HCT116 (cell line): ENCODE data around the gene MYDGF. TPM values are rescaled to one million over a fixed set of nuclear protein-coding genes. Genes with fewer than 3 reads are reported as not detected.

ENCODE experiments used
- ATAC-seq: fragments of 200-7000 bp; cut with Tn5 transposase; 2 replicates; pipeline ENCODE4 v1.9.1; 2020; ENCODE audit warnings: mild to moderate bottlenecking, moderate library complexity
- BruUV-seq: library from RNA; stranded (reverse); fragments of 400-500 nt; replicated peaks from 2 replicates; lab custom pipeline; 2021; lab: Mats Ljungman, UMichigan
- CTCF ChIA-PET: fragments of 300-600 bp; sonication (Branson Sonifier 250); formaldehyde crosslinking; loops from one replicate; lab custom pipeline; 2021; ENCODE audit warnings: antibody characterized with exemption; lab: Charles Lee
- POLR2A ChIA-PET: fragments of 300-600, 350-600 bp; sonication (Branson Sonifier 250); formaldehyde crosslinking; loops from one replicate; lab custom pipeline; 2021; ENCODE audit warnings: antibody characterized with exemption; lab: Charles Lee
- RAD21 ChIA-PET, 2 experiments: fragments of 300-600 bp; sonication (Branson Sonifier 250); formaldehyde crosslinking; loops; one replicate each; lab custom pipeline; 2023; ENCODE audit warnings: low total read pairs in 2 of 2; ENCODE audit not compliant: uncharacterized antibody in 2 of 2, unreplicated experiment in 2 of 2, low non-redundant PET in 1 of 2; lab: Charles Lee
- DNase-seq: peaks from one replicate; pipeline ENCODE4 v3.0.0-alpha.2; 2010; ENCODE audit warnings: low read depth, low spot score
- H2AFZ ChIP-seq: fragments of 200-600 bp; shearing (Covaris generic), sonication (generic); 2 replicates; pipeline ENCODE4 v1.6.1; 2017; ENCODE audit warnings: low read depth, mixed run types, mixed read lengths, antibody characterized with exemption, low read length; ENCODE audit not compliant: poor library complexity, severe bottlenecking
- H3K27ac ChIP-seq: 2 replicates; pipeline ENCODE4 v1.5.1; 2012; ENCODE audit warnings: low read depth, low read length
- H3K27me3 ChIP-seq: fragments of 200-600 bp; sonication (generic); 2 replicates; pipeline ENCODE4 v1.6.1; 2016; ENCODE audit warnings: mixed run types, low read length, mixed read lengths; ENCODE audit not compliant: insufficient read depth
- H3K36me3 ChIP-seq, 2 experiments: fragments of 200-500 bp in 1 of 2; fragments of 200-600 bp in 1 of 2; sonication (Bioruptor generic) in 1 of 2; sonication (generic) in 1 of 2; 2 replicates each; pipeline versions ENCODE4 v1.5.1 to v1.6.1; 2014 to 2016; ENCODE audit warnings: low read length in 2 of 2, inconsistent platforms in 1 of 2, mixed read lengths in 1 of 2, mixed run types in 1 of 2; ENCODE audit not compliant: insufficient read depth in 2 of 2, control insufficient read depth in 1 of 2
- H3K4me1 ChIP-seq, 2 experiments: fragments of 200-600 bp in 1 of 2; sonication (generic) in 1 of 2; 2 replicates each; pipeline versions ENCODE4 v1.5.1 to v1.6.1; 2012 to 2017; ENCODE audit warnings: low read length in 2 of 2, inconsistent platforms in 1 of 2, mild to moderate bottlenecking in 1 of 2, mixed read lengths in 1 of 2, mixed run types in 1 of 2, moderate library complexity in 1 of 2; ENCODE audit not compliant: insufficient read depth in 2 of 2, control insufficient read depth in 1 of 2
- H3K4me2 ChIP-seq: fragments of 200-600 bp; sonication (generic); 2 replicates; pipeline ENCODE4 v1.6.1; 2017; ENCODE audit warnings: mixed run types, low read length, mixed read lengths
- H3K4me3 ChIP-seq, 2 experiments: fragments of 200-600 bp in 1 of 2; sonication (generic) in 1 of 2; replicated peaks in 1 of 2; 2 replicates each; pipeline ENCODE4 v1.5.1; 2011 to 2016; ENCODE audit warnings: low read length in 2 of 2, control low read depth in 1 of 2, low read depth in 1 of 2, mild to moderate bottlenecking in 1 of 2, mixed read lengths in 1 of 2, mixed run types in 1 of 2
- H3K79me2 ChIP-seq: fragments of 200-600 bp; sonication (generic); 2 replicates; pipeline ENCODE4 v1.6.1; 2017; ENCODE audit warnings: mild to moderate bottlenecking, mixed run types, low read length, moderate library complexity, mixed read lengths; ENCODE audit not compliant: insufficient read depth
- H3K9ac ChIP-seq: fragments of 200-600 bp; sonication (generic); 2 replicates; pipeline ENCODE4 v1.6.1; 2016; ENCODE audit warnings: low read length, mixed read lengths
- H3K9me2 ChIP-seq: fragments of 200-600 bp; sonication (generic), shearing (Covaris generic); 2 replicates; pipeline ENCODE4 v1.6.1; 2017; ENCODE audit warnings: mixed run types, mild to moderate bottlenecking, moderate library complexity; ENCODE audit not compliant: insufficient read depth
- H3K9me3 ChIP-seq, 2 experiments: fragments of 200-500 bp in 1 of 2; fragments of 200-600 bp in 1 of 2; sonication (Bioruptor generic) in 1 of 2; sonication (generic) in 1 of 2; 2 replicates each; pipeline ENCODE4 v1.6.1; 2014 to 2017; ENCODE audit warnings: low read length in 2 of 2, mixed read lengths in 2 of 2, inconsistent platforms in 1 of 2, low read depth in 1 of 2, mild to moderate bottlenecking in 1 of 2, mixed run types in 1 of 2, moderate library complexity in 1 of 2; ENCODE audit not compliant: control insufficient read depth in 1 of 2, insufficient read depth in 1 of 2
- H4K20me1 ChIP-seq: fragments of 200-600 bp; sonication (generic), shearing (Covaris generic); 2 replicates; pipeline ENCODE4 v1.6.1; 2017; ENCODE audit warnings: mixed run types, mild to moderate bottlenecking, moderate library complexity; ENCODE audit not compliant: insufficient read depth
- ATF3 ChIP-seq: IDR thresholded peaks from 2 replicates; pipeline ENCODE4 v1.6.1; 2012
- CBX3 ChIP-seq: IDR thresholded peaks from 2 replicates; pipeline ENCODE4 v1.6.1; 2012; ENCODE audit warnings: low read depth
- CTCF ChIP-seq, 3 experiments: fragments of 200-600 bp in 1 of 3; sonication (generic) in 1 of 3; IDR thresholded peaks in 2 of 3; conservative IDR thresholded peaks in 1 of 3; 2 replicates each; pipeline ENCODE4 v1.5.1; 2012 to 2017; ENCODE audit warnings: low read depth in 2 of 3, low read length in 2 of 3, antibody characterized with exemption in 1 of 3, borderline replicate concordance in 1 of 3, control low read depth in 1 of 3, mild to moderate bottlenecking in 1 of 3, mixed read lengths in 1 of 3, mixed run types in 1 of 3, moderate library complexity in 1 of 3; ENCODE audit not compliant: insufficient read depth in 1 of 3
- EGR1 ChIP-seq: IDR thresholded peaks from 2 replicates; pipeline ENCODE4 v1.6.1; 2012; ENCODE audit warnings: low read depth
- EZH2 ChIP-seq: fragments of 200-600 bp; sonication (generic); IDR thresholded peaks from 2 replicates; pipeline ENCODE4 v1.6.1; 2017; ENCODE audit warnings: antibody characterized with exemption, mixed run types
- JUND ChIP-seq: IDR thresholded peaks from 2 replicates; pipeline ENCODE4 v1.6.1; 2012
- MAX ChIP-seq: IDR thresholded peaks from 2 replicates; pipeline ENCODE4 v1.6.1; 2012
- POLR2A ChIP-seq: IDR thresholded peaks from 2 replicates; pipeline ENCODE4 v1.7.0; 2011; ENCODE audit warnings: borderline replicate concordance; ENCODE audit not compliant: insufficient read depth, insufficient read length; ENCODE audit errors: extremely low read depth
- POLR2AphosphoS5 ChIP-seq: IDR thresholded peaks from 2 replicates; pipeline ENCODE4 v1.6.1; 2011; ENCODE audit warnings: mild to moderate bottlenecking, low read depth, low read length, moderate library complexity
- RAD21 ChIP-seq: IDR thresholded peaks from 2 replicates; pipeline ENCODE4 v1.6.1; 2012; ENCODE audit warnings: low read depth, mild to moderate bottlenecking
- SIN3A ChIP-seq: IDR thresholded peaks from 2 replicates; pipeline ENCODE4 v1.6.1; 2012; ENCODE audit warnings: low read depth
- SP1 ChIP-seq: IDR thresholded peaks from 2 replicates; pipeline ENCODE4 v1.6.1; 2012; ENCODE audit warnings: low read depth
- SRF ChIP-seq: IDR thresholded peaks from 2 replicates; pipeline ENCODE4 v1.6.1; 2012; ENCODE audit warnings: low read depth
- TCF7L2 ChIP-seq: IDR thresholded peaks from 2 replicates; pipeline ENCODE4 v1.7.0; 2011; ENCODE audit warnings: borderline replicate concordance, inconsistent platforms; ENCODE audit not compliant: insufficient read depth, insufficient read length; ENCODE audit errors: extremely low read depth
- YY1 ChIP-seq: IDR thresholded peaks from 2 replicates; pipeline ENCODE4 v1.6.1; 2011; ENCODE audit warnings: low read length, low read depth, moderate library complexity, mild to moderate bottlenecking; ENCODE audit not compliant: insufficient replicate concordance; ENCODE audit errors: extremely low read depth
- ZNF274 ChIP-seq: fragments of 200-500 bp; sonication (Bioruptor generic); IDR thresholded peaks from 2 replicates; pipeline ENCODE4 v1.6.1; 2014; ENCODE audit warnings: mild to moderate bottlenecking, low read depth, low read length, inconsistent platforms
- intact Hi-C: fragments of 100-400 bp; cut with micrococcal nuclease; formaldehyde crosslinking; loops from 2 replicates; pipeline ENCODE4 v1.10.0; 2022
- total RNA-seq: library from RNA; stranded (reverse); gene quantifications from one replicate; pipeline ENCODE4 v1.2.1, GENCODE V29; 2021; ENCODE audit not compliant: unreplicated experiment

MYDGF gene
- total RNA-seq, 1 experiment from 2014 or later: 110 TPM

- no peaks in the 10 kb centered on the region for H3K9me2 ChIP-seq
- no peak overlapping the region for H3K27ac ChIP-seq
- H3K4me1 ChIP-seq: no peaks in the 10 kb centered on the region
- DNase-seq: no peak
- no peak overlapping the region for H3K4me2 ChIP-seq
- H3K27me3 ChIP-seq: no peaks in the 10 kb centered on the region
- ChIA-PET POLR2A (no interaction called here), RAD21 (no interaction called here), CTCF (no interaction called here)
- peaks cover 5 to 10% of the 10 kb centered on the region in 2 experiments; a peak in 3 of 4 replicates for H3K36me3 ChIP-seq
- H3K4me3 ChIP-seq: no peak overlapping the region
- H3K79me2 ChIP-seq: peaks cover 10% of the 10 kb centered on the region; the same call in 1 of the 2 replicates
- no TSS peak for BruUV-seq
- no peak overlapping the region for H2AFZ ChIP-seq
- no peaks in the 10 kb centered on the region for H4K20me1 ChIP-seq
- intact Hi-C loops: no loop called here
- TF ChIP-seq ATF3: no peak
- TF ChIP-seq RAD21: no peak
- TF ChIP-seq SRF: no peak
- TF ChIP-seq EGR1: no peak
- TF ChIP-seq MAX: no peak
- no peak for TF ChIP-seq YY1
- TF ChIP-seq POLR2A: no peak
- no peak for TF ChIP-seq POLR2AphosphoS5
- TF ChIP-seq CBX3: no peak
- TF ChIP-seq CTCF (IDR thresholded peaks at IDR 0.05 in 2 of 3, conservative IDR thresholded peaks at IDR 0.05 in 1 of 3; ENCODE audit: borderline replicate concordance in 1 of 3, insufficient read depth in 1 of 3, low read depth in 2 of 3, low read length in 2 of 3): no peak
- TF ChIP-seq ZNF274: no peak
- TF ChIP-seq TCF7L2: no peak
- TF ChIP-seq SP1: no peak
- no peak for TF ChIP-seq SIN3A
- no peak for TF ChIP-seq JUND
- TF ChIP-seq EZH2: no peak
- ATAC-seq: no peak
- H3K9ac ChIP-seq: no peak overlapping the region
- H3K9me3 ChIP-seq: no peaks in the 10 kb centered on the region
Observed at GRCh38 chr19:4652075-4652474, 18.1 kb downstream of the MYDGF start.
